HG03460 (cell line): Measurements from ENCODE around the gene COMMD1.
"Not testable (repeated sequence)": the region's sequence is repeated elsewhere in the genome, so short reads cannot be mapped to it uniquely, and the experiment has no call there.

Experiments
- ATAC-seq: cut with Tn5 transposase; IDR thresholded peaks from one replicate; pipeline ENCODE4 v1.9.1; 2021; ENCODE audit not compliant: unreplicated experiment

COMMD1 gene

GRCh38 chr2:61922714-61923113, 17.2 kb downstream of the COMMD1 start:
- no peak for ATAC-seq

GRCh38 chr2:61924895-61925663, 19.6 kb downstream of the COMMD1 start:
- ATAC-seq: no peak

GRCh38 chr2:61926531-61927477, 21.3 kb downstream of the COMMD1 start:
- ATAC-seq: no peak

- ATAC-seq: no peak
Observed at GRCh38 chr2:61928826-61929461, 23.5 kb downstream of the COMMD1 start.

DNA sequence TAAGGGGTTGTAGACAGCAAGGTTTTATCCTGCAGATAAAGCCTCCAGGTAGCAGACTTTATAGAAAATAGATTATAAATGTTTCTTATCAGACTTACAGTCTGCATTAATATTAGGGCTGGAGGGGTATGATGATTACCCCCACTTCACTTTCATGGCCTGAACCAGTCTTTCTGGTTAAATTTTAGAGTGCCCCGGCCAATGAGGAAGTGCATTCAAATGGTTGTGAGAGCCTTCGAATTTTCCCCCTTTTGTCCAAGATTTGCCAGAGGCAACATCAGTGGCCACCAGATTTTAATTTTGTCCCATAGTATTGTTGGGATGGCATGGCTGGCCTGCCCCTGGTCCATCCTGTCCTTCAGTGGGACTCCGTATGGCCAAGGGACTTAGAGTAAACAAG, 31.6 kb downstream of the COMMD1 start:
- ATAC-seq: no peak

- no peak for ATAC-seq
Observed at GRCh38 chr2:61937886-61938285, 32.4 kb downstream of the COMMD1 start.

DNA sequence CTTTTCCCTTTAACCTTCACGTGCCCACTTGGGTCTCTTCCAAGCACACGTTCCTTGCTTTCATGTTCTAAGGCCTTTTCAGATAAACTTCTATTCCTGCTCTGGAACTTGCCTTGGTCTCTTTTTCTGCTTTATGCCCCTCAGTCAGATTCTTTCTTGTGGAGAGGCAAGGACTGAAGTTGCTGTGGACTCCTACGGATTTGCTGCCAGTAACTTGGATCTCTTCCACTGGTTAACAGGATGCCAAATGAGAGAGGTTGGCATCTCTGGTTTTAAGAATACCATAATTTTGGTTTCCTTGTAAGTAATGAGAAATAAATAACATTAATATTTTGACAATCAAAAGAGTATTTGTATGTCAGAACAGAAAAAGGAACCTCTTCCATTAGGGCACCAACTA, 33.0 kb downstream of the COMMD1 start:
- no peak for ATAC-seq

- ATAC-seq: no peak
Observed at GRCh38 chr2:61943251-61943650, 37.8 kb downstream of the COMMD1 start.

DNA sequence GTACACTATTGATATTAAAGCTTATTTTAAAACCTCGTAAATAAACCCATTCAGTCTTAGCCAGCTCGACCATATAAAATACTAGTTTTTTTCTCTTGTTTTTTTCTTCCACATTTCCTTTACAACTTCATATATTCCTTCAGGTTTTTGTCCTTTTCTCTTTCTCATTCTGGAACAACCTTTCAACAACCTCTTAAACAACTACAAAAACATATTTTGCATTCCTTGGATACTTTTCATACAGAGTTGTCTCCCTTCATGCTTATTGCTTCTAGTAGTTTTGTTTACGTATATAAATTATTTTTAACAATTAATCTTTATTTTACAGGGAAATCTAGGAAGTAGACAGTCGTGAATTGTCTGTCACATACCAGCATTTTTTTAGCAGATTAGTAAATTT, 41.2 kb downstream of the COMMD1 start:
- no peak for ATAC-seq

- no peak for ATAC-seq
Observed at GRCh38 chr2:61948661-61949457, 43.4 kb downstream of the COMMD1 start.

GRCh38 chr2:61949458-61949713, 43.9 kb downstream of the COMMD1 start:
- no peak for ATAC-seq

DNA sequence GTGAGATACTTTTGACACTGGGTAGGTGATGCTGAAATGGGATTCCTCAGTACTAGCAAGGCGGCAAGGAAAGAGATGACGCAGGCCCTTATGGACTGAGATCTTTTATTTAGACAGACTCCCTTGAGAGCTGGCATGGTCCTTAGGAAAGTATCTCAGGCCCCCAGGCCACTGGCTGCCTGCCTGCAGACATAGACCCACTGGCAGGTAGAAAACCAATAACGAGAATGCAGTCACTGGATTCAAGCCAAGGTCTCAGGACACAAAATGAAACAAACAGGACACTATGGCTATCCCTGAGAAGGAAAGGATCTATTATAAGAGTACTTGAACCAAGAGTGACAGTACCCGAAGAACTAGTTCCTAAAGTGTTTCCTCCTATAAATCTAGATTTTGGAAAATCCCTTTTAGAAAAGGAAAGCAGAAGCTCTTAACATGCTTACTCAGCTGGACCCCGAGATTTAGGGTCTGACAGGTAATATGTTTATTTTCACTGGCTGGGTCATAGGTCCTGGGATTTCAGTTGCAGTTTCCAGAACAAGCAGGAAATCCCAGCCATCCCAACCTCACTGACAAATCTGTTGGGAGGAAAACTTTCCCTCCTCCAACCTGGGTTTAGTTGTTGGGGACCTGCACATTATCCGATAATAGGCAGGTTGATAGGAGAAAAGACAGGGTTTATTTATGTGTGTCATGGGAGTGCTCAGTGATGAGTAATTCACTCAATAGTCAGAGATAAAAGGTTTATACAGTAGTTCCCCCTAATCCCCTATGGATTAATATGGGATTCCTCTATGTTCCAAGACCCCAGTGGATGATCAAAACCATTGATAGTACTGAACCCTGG, 44.5 kb downstream of the COMMD1 start:
- ATAC-seq: no peak

GRCh38 chr2:61950571-61951315, 45.3 kb downstream of the COMMD1 start:
- no peak for ATAC-seq

DNA sequence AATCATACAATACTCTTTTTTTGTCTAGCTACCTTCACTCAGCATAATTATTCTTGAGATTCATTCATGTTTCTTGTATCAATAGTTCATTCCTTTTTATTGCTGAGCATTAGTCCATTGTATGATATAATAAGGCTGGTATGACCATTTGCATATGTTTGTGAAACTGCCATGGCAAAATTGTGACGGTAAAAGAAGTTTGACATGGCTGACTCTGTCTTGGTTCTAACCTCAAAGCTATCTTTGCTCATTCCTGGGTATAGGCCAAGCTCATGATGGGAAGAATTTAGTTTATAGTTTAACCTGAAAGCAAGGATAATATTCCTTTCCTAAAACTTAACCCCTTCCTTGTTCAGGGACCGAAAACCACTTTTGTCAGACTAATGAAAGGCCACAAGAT, 46.4 kb downstream of the COMMD1 start:
- ATAC-seq: no peak

GRCh38 chr2:61952288-61952687, 46.8 kb downstream of the COMMD1 start:
- ATAC-seq: no peak

DNA sequence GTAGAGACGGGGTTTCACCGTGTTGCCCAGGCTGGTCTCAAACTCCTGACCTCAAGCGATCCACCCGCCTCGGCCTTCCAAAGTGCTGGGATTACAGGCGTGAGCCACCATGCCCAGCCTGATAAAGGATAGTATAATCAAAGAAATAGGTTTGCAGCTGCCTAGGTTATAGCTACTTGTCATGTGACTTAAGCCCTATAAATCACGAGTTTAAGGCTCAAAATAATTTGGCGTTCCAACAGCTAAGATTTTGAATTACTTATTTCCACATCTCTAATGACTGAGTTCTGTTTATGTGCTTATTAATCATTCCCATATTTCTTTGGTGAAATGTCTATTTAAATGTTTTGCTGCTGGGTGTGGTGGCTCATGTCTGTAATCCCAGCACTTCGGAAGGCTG, 49.4 kb downstream of the COMMD1 start:
- ATAC-seq: not testable (repeated sequence)

DNA sequence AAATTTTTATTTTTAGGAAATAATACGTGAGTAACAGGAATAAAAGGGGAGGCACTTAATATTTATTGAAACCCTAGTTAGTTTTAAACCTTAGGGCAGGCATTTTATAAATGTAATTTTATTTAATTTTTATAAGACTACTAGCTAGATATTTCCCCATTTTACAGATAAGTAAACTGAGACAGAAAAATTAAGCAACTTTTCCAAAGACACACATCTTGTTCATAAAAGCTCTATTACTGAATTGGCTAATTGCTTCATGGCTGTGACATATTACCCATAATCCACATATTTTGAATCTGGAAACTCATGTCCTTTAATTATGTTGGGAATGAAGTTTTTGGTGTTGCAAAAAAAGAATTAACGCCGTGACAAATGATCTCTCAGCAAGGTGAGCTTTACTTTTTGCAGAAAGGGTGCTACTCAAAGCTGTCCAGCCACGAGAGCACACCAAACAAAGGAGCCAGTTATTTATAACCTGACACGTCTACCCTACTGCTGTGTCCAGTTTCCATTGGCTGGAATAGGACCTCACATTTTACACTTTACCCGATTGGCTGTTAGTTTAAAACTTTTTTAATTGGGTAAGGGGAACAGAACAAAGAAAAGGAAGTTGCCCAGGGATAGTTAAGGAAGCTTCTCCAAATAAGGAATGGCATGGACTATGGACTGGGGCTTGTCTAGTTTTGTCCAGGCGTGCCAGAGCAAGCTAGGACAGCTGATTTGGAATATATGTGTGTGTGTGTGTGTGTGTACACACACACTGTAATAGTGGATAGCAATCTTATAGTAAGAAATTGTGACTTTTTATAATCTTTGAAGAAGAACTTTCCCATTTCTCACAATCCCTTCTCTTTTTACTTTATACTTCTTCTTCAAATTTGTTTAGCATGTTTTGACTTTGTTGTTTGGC, 54.2 kb downstream of the COMMD1 start:
- ATAC-seq: no peak

DNA sequence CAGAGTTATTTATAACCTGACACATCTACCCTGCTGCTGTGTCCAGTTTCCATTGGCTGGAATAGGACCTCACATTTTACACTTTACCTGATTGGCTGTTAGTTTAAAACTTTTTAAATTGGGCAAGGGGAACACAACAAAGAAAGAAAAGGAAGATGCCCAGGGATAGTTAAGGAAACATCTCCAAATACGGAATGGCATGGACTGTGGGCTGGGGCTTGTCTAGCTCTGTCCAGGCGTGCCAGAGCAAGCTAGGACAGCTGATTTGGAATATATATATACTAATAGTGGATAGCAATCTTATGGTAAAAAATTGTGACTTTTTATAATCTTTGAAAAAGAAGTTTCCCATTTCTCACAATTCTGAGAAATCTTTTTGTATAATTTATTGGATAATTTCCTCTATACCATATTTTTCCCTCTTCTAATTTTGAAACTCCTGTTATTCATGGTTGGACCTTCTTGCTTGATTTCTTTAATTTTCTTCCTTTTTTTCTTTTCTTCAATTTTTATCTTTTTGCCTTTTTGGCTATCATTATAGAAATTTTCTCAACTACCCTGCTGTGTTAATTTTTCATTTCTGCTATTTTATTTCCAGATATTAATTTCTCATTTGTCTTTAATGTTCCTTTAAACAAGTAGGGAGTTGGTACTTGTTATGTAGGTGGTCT, 55.9 kb downstream of the COMMD1 start:
- no peak for ATAC-seq
